ENCODE data around the gene COG4.

The COG4 gene

DNA sequence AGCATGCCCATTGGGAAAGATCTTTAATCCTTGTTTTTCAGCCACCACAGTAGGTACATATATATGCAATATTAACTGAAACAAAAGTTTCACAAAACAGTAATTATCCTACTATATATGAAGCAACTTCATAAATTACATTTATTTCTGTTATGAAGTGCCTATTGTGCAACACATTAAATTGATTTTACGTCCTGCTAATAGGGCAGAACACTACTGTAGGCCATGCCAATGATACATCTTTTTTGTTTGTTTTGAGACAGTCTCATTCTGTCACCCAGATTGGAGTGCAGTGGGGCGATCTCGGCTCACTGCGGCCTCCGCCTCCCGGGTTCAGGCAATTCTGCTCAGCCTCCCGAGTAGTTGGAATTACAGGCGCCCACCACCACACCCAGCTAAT, 29.3 kb upstream of the COG4 start:
- no peaks in the 10 kb centered on the region for H3K4me1 ChIP-seq (ENCODE audit: low read length)
- H3K27me3 ChIP-seq (ENCODE audit: low read depth, low read length) = no peaks in the 10 kb centered on the region
- no peak overlapping the region for H3K4me2 ChIP-seq (ENCODE audit: low read length)
- no peak overlapping the region for H2AFZ ChIP-seq (ENCODE audit: low read depth, low read length)
- H3K4me3 ChIP-seq (ENCODE audit: low read length) = no peak overlapping the region
- H3K9ac ChIP-seq (ENCODE audit: low read length) = no peak overlapping the region
- no peak overlapping the region for H3K27ac ChIP-seq (ENCODE audit: low read length)
- H3K79me2 ChIP-seq (ENCODE audit: low read length) = peaks cover 89% of the 10 kb centered on the region
- H3K9me3 ChIP-seq (ENCODE audit: insufficient read depth, low read length) = no peaks in the 10 kb centered on the region
- peaks cover 79% of the 10 kb centered on the region for H4K20me1 ChIP-seq (ENCODE audit: insufficient read depth, low read length)
- peaks cover 86% of the 10 kb centered on the region for H3K36me3 ChIP-seq (replicated peaks; ENCODE audit: low read depth, low read length)
- TF ChIP-seq EZH2phosphoT487 (IDR thresholded peaks at IDR 0.05; ENCODE audit: low read depth) = no peak
- TF ChIP-seq CTCF (IDR thresholded peaks at IDR 0.05; ENCODE audit: low read depth, low read length) = no peak

DNA sequence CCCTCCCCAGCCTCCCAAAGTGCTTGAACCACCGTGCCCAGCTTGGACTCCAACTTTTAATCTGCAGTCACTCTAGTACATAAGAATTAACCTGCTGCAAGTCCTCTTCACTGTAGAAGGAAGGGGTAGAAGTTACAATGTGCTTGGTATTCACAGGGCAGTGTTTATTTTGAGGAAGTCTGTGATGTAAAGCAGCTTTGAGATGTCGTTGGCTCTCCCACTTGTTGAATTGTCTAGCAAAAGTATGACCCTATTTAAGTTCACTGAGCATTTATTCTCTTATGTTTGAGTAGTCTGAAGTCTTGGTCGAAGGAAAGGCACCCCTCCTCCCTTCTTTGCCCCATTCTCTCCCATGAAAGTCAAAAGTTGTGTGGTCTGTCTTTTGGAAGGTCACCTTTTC, 28.4 kb upstream of the COG4 start:
- Histone ChIP-seq H3K4me1 (ENCODE audit: low read length) (no peaks in the 10 kb centered on the region), H3K27me3 (ENCODE audit: low read depth, low read length) (no peaks in the 10 kb centered on the region), H3K36me3 (replicated peaks; ENCODE audit: low read depth, low read length) (peaks cover 80% of the 10 kb centered on the region), H2AFZ (ENCODE audit: low read depth, low read length) (no peak overlapping the region), H3K79me2 (ENCODE audit: low read length) (peaks cover 92% of the 10 kb centered on the region), H4K20me1 (ENCODE audit: insufficient read depth, low read length) (peaks cover 79% of the 10 kb centered on the region), H3K9me3 (ENCODE audit: insufficient read depth, low read length) (no peaks in the 10 kb centered on the region), H3K4me2 (ENCODE audit: low read length) (no peak overlapping the region), H3K4me3 (ENCODE audit: low read length) (no peak overlapping the region), H3K9ac (ENCODE audit: low read length) (no peak overlapping the region), H3K27ac (ENCODE audit: low read length) (no peak overlapping the region)
- TF ChIP-seq CTCF (IDR thresholded peaks at IDR 0.05; ENCODE audit: low read depth, low read length) (no peak), EZH2phosphoT487 (IDR thresholded peaks at IDR 0.05; ENCODE audit: low read depth) (no peak)

DNA sequence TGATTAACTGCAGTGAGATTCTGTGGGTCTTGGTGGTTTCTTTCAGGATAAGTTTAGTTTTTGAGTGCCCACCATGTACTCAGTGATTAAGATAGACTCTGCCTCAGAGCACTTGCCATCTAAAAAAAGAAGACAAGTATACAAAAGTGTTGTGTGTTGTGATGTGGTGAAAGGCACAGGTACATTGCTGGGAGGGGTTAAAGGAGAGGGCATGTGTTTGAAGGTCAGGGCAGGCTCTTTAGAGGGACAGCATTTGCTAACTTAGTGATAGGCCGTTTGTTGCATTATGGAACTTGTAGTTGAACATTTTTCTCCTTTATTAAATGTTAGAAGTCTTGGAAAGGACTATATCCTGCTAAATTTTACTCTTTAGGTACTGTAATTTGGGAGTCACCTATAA, 26.7 kb upstream of the COG4 start:
- TF ChIP-seq CTCF (IDR thresholded peaks at IDR 0.05; ENCODE audit: low read depth, low read length) (no peak), EZH2phosphoT487 (IDR thresholded peaks at IDR 0.05; ENCODE audit: low read depth) (no peak)
- peaks cover 95% of the 10 kb centered on the region for H3K79me2 ChIP-seq (ENCODE audit: low read length)
- H3K9me3 ChIP-seq (ENCODE audit: insufficient read depth, low read length) = no peaks in the 10 kb centered on the region
- H3K4me2 ChIP-seq (ENCODE audit: low read length) = no peak overlapping the region
- H4K20me1 ChIP-seq (ENCODE audit: insufficient read depth, low read length) = peaks cover 82% of the 10 kb centered on the region
- H3K27me3 ChIP-seq (ENCODE audit: low read depth, low read length) = no peaks in the 10 kb centered on the region
- no peak overlapping the region for H2AFZ ChIP-seq (ENCODE audit: low read depth, low read length)
- H3K9ac ChIP-seq (ENCODE audit: low read length) = no peak overlapping the region
- H3K36me3 ChIP-seq (replicated peaks; ENCODE audit: low read depth, low read length) = peaks cover 78% of the 10 kb centered on the region
- H3K4me1 ChIP-seq (ENCODE audit: low read length) = no peaks in the 10 kb centered on the region
- H3K4me3 ChIP-seq (ENCODE audit: low read length) = no peak overlapping the region
- no peak overlapping the region for H3K27ac ChIP-seq (ENCODE audit: low read length)

DNA sequence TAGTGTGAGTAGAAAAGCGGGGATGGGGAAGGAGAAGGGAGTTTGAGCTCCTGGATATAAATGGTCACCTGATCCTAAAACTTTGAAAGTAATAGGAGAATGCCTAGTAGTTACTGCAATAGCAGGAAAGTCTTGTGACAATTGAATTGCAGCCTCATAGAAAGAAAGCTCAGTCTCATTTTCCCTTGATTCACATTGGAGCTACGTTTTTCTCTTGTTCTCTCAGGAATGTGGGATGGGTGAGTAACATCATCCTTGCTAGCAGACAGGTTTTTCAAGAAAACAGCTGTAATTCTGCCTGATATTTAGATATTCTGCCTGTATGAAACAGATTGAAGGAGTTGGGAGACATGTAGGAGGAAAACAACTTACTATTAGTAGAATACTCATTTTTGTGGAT, 25.6 kb upstream of the COG4 start:
- TF ChIP-seq CTCF (IDR thresholded peaks at IDR 0.05; ENCODE audit: low read depth, low read length) = no peak
- no peak for TF ChIP-seq EZH2phosphoT487 (IDR thresholded peaks at IDR 0.05; ENCODE audit: low read depth)
- Histone ChIP-seq H4K20me1 (ENCODE audit: insufficient read depth, low read length) (peaks cover 84% of the 10 kb centered on the region), H3K27ac (ENCODE audit: low read length) (no peak overlapping the region), H3K79me2 (ENCODE audit: low read length) (peaks cover 95% of the 10 kb centered on the region), H3K9ac (ENCODE audit: low read length) (no peak overlapping the region), H3K27me3 (ENCODE audit: low read depth, low read length) (no peaks in the 10 kb centered on the region), H3K4me1 (ENCODE audit: low read length) (no peaks in the 10 kb centered on the region), H3K4me3 (ENCODE audit: low read length) (no peak overlapping the region), H3K4me2 (ENCODE audit: low read length) (no peak overlapping the region), H3K9me3 (ENCODE audit: insufficient read depth, low read length) (no peaks in the 10 kb centered on the region), H3K36me3 (replicated peaks; ENCODE audit: low read depth, low read length) (peaks cover 75% of the 10 kb centered on the region), H2AFZ (ENCODE audit: low read depth, low read length) (no peak overlapping the region)
